ENCODE results near the gene CNTNAP2.

CNTNAP2 gene

DNA sequence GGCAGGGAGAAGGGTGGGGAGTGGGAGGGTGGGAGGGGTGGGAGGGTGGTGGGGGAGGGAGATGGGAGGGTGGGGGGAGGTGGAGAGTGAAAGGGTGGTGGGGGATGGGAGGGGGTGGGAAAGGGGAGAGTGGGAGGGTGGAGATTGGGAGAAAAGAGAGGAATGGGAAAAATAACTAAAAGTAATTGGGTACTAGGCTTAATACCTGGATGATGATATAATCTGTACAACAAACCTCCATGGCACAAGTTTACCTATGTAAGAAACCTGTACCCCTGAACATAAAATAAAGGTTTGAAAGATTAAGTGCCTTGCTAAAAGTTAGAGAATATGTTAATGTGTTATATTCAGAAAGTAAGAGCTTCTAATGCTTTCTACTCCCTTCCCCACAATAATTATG, 564.9 kb downstream of the CNTNAP2 start:
- H3K9me3 ChIP-seq (ENCODE audit: insufficient read depth, low read length): no peaks in the 10 kb centered on the region
- H3K36me3 ChIP-seq (ENCODE audit: low read length): no peaks in the 10 kb centered on the region
- no peak overlapping the region for H2AFZ ChIP-seq (ENCODE audit: low read depth, low read length, severe bottlenecking)
- no peaks in the 10 kb centered on the region for H3K27me3 ChIP-seq (ENCODE audit: low read length)
- no peak overlapping the region for H3K9ac ChIP-seq (ENCODE audit: low read length)
- H4K20me1 ChIP-seq (ENCODE audit: low read depth, low read length): no peaks in the 10 kb centered on the region
- no peaks in the 10 kb centered on the region for H3K9me2 ChIP-seq (replicated peaks; ENCODE audit: insufficient read depth, low read length)
- no peak overlapping the region for H3K27ac ChIP-seq (ENCODE audit: low read depth, low read length)
- no peak overlapping the region for H3K4me3 ChIP-seq (ENCODE audit: insufficient read depth, low read length, poor library complexity, severe bottlenecking)
- no peaks in the 10 kb centered on the region for H3K79me2 ChIP-seq (ENCODE audit: insufficient read depth, low read length)
- no peaks in the 10 kb centered on the region for H3F3A ChIP-seq (ENCODE audit: insufficient read depth)
- H3K4me2 ChIP-seq (ENCODE audit: low read depth, low read length, poor library complexity, severe bottlenecking): no peak overlapping the region
- TF ChIP-seq EZH2phosphoT487 (conservative IDR thresholded peaks at IDR 0.05; ENCODE audit: low read length): no peak
- TF ChIP-seq, protein P1, sequence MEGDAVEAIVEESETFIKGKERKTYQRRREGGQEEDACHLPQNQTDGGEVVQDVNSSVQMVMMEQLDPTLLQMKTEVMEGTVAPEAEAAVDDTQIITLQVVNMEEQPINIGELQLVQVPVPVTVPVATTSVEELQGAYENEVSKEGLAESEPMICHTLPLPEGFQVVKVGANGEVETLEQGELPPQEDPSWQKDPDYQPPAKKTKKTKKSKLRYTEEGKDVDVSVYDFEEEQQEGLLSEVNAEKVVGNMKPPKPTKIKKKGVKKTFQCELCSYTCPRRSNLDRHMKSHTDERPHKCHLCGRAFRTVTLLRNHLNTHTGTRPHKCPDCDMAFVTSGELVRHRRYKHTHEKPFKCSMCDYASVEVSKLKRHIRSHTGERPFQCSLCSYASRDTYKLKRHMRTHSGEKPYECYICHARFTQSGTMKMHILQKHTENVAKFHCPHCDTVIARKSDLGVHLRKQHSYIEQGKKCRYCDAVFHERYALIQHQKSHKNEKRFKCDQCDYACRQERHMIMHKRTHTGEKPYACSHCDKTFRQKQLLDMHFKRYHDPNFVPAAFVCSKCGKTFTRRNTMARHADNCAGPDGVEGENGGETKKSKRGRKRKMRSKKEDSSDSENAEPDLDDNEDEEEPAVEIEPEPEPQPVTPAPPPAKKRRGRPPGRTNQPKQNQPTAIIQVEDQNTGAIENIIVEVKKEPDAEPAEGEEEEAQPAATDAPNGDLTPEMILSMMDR (IDR thresholded peaks at IDR 0.05; ENCODE audit: insufficient read depth, low read length, poor library complexity, severe bottlenecking): no peak

DNA sequence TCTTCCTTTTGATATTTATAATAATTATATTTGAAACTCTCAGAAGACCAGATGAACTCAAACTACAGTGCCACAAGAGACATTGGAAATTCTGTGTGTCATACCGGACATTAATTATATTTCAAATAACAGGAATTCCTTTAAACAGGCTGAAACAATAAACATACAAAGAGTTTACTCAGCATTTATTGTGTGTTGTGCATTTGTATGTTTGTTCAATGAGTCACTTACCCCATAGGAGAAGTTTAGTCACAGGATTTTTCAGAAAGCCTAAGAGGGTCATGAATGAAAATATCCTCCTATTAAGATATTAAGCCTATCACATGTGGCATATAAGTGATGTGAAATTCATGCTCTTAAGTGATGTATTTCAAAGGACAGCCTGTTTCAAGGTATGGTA, 566.8 kb downstream of the CNTNAP2 start:
- Histone ChIP-seq H3K79me2 (ENCODE audit: insufficient read depth, low read length) (no peaks in the 10 kb centered on the region), H4K20me1 (ENCODE audit: low read depth, low read length) (no peaks in the 10 kb centered on the region), H3K4me3 (ENCODE audit: insufficient read depth, low read length, poor library complexity, severe bottlenecking) (no peak overlapping the region), H3F3A (ENCODE audit: insufficient read depth) (no peaks in the 10 kb centered on the region), H2AFZ (ENCODE audit: low read depth, low read length, severe bottlenecking) (no peak overlapping the region), H3K27ac (ENCODE audit: low read depth, low read length) (no peak overlapping the region), H3K9me3 (ENCODE audit: insufficient read depth, low read length) (no peaks in the 10 kb centered on the region), H3K36me3 (ENCODE audit: low read length) (no peaks in the 10 kb centered on the region), H3K9me2 (replicated peaks; ENCODE audit: insufficient read depth, low read length) (no peaks in the 10 kb centered on the region), H3K27me3 (ENCODE audit: low read length) (no peaks in the 10 kb centered on the region), H3K9ac (ENCODE audit: low read length) (no peak overlapping the region), H3K4me2 (ENCODE audit: low read depth, low read length, poor library complexity, severe bottlenecking) (no peak overlapping the region)
- TF ChIP-seq, protein P1 (IDR thresholded peaks at IDR 0.05; ENCODE audit: insufficient read depth, low read length, poor library complexity, severe bottlenecking): no peak
- no peak for TF ChIP-seq EZH2phosphoT487 (conservative IDR thresholded peaks at IDR 0.05; ENCODE audit: low read length)

DNA sequence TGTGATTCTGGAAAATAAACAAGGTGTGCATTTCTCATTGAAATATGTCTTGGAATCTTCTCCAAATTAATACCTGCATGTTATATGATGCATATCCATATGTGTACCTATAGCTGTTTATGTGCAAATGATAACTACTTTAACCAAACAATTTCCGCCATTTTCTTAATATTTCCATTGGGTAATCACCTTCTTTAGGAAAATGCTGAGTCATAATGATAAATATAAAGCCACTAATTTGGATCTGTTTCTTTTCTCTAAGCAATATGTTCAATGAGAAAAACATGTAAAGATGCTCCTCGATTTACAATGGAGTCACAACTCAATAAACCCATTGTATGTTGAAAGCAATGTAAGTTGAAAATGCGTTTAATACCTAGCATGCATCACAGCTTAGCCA, 574.4 kb downstream of the CNTNAP2 start:
- no peaks in the 10 kb centered on the region for H3K27me3 ChIP-seq (ENCODE audit: low read length)
- H3K4me2 ChIP-seq (ENCODE audit: low read depth, low read length, poor library complexity, severe bottlenecking): no peak overlapping the region
- no peak overlapping the region for H3K27ac ChIP-seq (ENCODE audit: low read depth, low read length)
- H3K4me3 ChIP-seq (ENCODE audit: insufficient read depth, low read length, poor library complexity, severe bottlenecking): no peak overlapping the region
- H3K79me2 ChIP-seq (ENCODE audit: insufficient read depth, low read length): no peaks in the 10 kb centered on the region
- TF ChIP-seq, protein P1 (IDR thresholded peaks at IDR 0.05; ENCODE audit: insufficient read depth, low read length, poor library complexity, severe bottlenecking): no peak
- no peak for TF ChIP-seq EZH2phosphoT487 (conservative IDR thresholded peaks at IDR 0.05; ENCODE audit: low read length)
- H3F3A ChIP-seq (ENCODE audit: insufficient read depth): no peaks in the 10 kb centered on the region
- H4K20me1 ChIP-seq (ENCODE audit: low read depth, low read length): no peaks in the 10 kb centered on the region
- no peak overlapping the region for H2AFZ ChIP-seq (ENCODE audit: low read depth, low read length, severe bottlenecking)
- H3K36me3 ChIP-seq (ENCODE audit: low read length): no peaks in the 10 kb centered on the region
- H3K9ac ChIP-seq (ENCODE audit: low read length): no peak overlapping the region
- H3K9me3 ChIP-seq (ENCODE audit: insufficient read depth, low read length): no peaks in the 10 kb centered on the region; the same call in 1 of the 2 replicates
- H3K9me2 ChIP-seq (replicated peaks; ENCODE audit: insufficient read depth, low read length): no peaks in the 10 kb centered on the region
